DMS153 treated with DMSO at 0.1 percent for 48 hours (cell line): ENCODE measurements around the gene FRA10AC1.

Source experiments
- DNase-seq: peaks from one replicate; lab custom pipeline; 2025; ENCODE audit not compliant: unreplicated experiment; lab: John Stamatoyannopoulos, UW

FRA10AC1 gene

GRCh38 chr10:93630625-93631557 lies 71.5 kb downstream of the FRA10AC1 start:
- DNase-seq: no peak

GRCh38 chr10:93629647-93630305 lies 72.6 kb downstream of the FRA10AC1 start:
- no peak for DNase-seq

GRCh38 chr10:93628858-93629257 lies 73.5 kb downstream of the FRA10AC1 start:
- no peak for DNase-seq

GRCh38 chr10:93622942-93623341 lies 79.5 kb downstream of the FRA10AC1 start:
- DNase-seq: no peak

- DNase-seq: no peak
Measured at GRCh38 chr10:93620925-93621324, 81.5 kb downstream of the FRA10AC1 start.
